Retinal pigment epithelial cell (primary cell): ENCODE data around the gene SIK1.
"Not testable (repeated sequence)": the region's sequence is repeated elsewhere in the genome, so short reads cannot be mapped to it uniquely, and the experiment has no call there.

Experiments used
- DNase-seq: peaks from one replicate; pipeline ENCODE4 v3.0.0-alpha.2; 2010; ENCODE audit warnings: low read depth
- H3K4me3 ChIP-seq: 2 replicates; pipeline ENCODE4 v1.5.1; 2011; ENCODE audit warnings: mild to moderate bottlenecking, low read length, control low read depth, moderate library complexity

Gene SIK1

DNA sequence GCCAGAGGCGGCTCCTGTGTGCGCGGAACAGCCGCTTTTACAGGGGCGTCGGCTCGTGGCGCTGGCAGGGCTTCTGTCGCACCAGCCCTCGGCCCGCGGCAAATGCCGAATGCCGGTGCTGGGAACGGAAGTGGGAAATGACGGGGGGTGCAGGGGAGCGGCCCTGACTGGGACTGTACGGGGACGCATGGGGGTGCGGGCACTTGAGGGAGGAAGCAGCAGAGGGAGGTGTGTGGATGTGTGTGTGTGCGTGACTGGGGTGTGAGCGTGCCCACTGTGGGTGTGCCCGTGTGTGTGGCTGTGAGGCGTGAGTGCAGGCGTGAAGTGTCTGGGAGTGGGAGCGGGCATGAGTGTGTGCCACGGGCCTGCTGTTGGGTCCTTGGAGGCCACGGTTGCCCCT lies 17.6 kb upstream of the SIK1 start:
- not testable (repeated sequence) for DNase-seq, H3K4me3 ChIP-seq

DNA sequence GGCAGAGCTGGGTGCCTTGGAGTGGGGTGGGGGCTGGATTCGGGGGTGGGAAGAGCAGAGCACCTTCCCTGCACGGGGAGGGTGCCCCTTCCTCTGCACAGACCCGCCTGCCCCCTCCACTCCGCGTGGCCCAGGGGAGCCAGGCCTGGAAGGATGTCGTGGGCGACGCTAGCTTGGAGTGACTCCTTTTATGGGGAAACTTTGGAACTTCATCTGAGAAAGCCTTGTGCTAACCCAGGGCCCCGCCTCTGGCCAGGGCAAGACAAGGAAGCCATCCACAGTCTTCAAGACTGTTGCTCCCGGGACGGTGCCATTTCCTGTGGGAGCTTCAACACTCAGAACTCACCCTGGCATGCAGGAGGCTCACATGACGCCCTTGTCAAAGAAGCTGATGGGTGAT lies 15.6 kb upstream of the SIK1 start:
- DNase-seq, H3K4me3 ChIP-seq: not testable (repeated sequence)

DNA sequence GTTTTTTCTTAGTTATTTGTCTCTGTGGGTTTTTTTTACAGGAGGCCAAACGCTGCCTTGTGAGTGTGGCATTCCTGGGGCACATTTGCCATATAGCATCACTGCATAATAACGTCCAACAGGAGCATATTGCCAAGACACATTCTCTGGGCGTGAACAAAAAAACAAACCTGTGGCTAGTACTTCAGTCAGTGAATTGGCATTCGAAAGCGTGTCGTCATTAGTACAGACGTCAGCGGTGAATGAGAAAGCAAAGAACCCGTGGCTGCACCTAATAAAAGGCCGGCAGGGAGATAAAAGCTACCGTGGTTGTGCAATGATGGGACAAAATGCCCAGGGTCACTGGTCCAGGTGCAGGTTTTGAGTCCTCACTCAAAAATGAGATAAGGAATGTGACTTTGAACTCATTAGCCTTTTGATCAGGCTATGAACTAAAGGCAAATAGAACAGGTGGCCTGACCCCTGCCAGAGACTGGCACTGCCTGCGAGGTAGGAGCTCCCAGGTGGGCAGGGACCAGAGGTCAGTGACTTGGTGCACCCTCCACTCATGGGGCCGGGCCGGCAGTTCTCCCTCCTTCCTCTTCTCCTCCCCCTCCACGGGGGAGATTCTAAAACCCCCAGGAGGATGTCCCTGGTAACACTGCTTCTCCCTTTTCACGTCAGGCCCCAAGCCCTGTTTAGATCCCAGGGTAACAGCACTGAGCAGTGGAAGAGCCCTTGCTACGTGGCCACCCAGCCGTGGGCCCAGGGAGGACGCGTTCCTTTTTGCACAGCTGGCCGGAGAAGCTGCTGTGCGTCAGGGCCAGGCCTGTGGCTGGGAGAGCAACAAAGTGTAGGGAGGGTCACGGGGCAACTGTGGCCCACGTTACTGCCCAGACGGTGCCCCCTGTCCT lies 14.2 kb upstream of the SIK1 start:
- not testable (repeated sequence) for H3K4me3 ChIP-seq, DNase-seq

DNA sequence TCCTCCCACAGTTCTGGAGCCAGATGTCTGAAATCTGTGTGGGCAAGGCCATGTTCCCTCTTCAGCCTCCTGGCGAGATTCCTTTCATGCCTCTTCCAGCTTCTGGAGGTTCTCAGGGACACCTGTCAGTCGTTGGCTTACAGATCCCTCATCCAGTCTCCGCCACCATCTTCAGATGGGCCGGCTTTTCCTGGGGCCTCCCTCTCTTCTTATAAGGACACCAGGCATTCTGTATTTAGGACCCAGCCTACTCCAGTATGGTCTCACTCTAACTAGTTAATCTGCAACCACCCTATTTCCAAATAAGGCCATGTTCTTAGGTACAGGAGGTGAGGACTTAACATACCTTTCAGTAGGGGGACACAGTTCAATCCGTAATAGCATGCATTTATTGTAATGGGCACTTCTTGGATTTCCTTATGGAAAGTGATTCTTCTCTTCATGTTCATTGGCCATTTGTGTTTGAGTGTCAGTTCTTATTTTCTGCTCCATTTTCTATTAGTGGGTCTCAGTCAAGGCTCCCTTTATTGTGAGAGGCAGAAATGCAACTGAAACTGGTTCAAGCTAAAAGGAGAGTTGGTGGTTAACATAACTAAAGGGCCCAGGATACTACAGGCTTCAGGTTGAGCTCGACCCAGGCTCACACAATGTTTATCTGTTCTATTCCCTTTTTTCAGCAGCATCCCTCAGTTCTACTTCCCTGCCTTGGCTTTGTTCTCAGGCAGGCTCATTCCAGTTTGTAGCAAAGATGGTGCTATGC lies 12.6 kb upstream of the SIK1 start:
- DNase-seq, H3K4me3 ChIP-seq: not testable (repeated sequence)

DNA sequence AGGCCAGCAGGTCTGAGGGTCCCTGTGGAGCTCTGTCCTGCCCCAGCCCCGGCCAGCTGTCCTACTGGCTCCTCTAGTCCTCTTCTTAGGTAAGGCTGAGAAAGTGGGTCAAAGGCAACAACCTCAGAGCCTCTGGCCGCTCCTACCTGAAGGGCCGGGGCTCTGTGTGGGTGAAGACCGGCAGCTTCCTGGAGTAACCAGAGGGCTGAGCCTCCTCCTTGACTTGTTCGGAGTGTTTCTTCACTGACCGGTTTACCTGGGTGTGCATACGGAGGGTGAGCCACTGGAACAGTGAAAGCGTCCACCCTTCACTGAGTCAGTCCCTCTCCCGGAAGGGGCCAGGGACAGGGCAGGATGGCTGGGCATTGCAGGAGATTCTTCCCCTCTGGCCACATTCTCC lies 9.3 kb upstream of the SIK1 start:
- not testable (repeated sequence) for H3K4me3 ChIP-seq, DNase-seq

DNA sequence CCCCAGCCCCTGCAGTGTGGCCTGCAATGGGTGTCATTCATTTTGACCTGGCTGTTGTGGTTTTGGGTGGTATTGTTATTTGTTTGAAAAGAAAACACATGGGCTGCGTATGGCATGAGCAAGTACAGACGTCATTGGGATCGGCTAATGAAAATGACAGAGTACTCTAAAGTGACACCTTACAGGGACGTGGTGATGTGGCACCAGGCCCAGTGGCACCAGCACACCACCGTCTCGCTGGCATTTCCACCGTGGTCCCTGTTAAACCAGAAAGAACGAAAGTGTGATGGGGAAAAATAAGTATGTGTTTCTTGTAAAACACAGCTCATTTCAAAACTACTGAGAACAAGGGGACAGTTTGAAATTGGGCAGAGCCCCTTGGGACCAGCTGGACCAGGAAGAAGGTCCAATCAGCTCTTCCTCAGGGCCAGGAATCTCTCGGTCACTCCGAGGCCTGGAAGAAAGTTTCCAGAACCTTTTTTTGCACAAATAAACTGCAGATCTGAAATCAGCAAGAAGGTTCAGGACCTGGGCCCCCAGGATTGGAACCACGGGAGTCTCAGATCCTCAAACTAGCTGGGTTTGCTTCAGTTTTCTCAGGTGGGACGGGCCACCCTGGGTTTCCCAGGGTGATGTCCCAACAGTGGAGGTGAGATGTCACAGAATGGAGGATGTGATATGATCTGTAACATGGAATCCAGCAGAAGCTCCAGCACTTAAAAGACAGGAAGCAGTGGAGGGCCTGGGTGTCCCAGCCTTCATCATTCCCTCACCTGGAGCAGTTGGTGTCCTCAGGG lies 6.6 kb upstream of the SIK1 start:
- H3K4me3 ChIP-seq, result not testable (repeated sequence)

DNA sequence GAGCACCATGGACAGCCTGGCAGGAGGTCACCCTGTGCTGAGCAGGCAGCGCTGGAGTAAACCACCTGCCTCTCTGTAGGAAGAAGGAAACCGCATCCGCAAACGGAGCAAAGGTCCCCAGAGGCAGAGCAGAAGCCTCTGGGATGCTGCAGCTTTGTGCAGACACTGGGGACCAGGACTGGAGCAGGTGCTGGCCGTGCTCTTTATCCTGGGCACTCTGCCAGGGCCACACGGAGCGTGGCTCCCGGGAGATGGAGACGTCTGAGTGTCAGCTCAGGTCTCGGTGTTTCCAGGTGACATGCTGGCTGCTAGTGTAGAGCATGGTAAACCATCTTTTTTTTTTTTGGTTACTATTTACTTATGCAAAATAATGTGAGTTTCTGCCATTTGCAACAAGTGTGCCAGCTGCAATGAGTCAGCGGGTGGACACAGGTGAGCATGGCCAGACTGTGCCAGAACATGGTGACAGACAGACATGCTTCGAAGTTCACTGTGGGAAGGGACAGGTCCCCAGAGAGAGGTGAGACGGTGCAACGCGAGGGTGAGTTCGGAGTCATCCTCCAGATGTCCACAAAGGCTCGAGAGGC lies 4.0 kb upstream of the SIK1 start:
- H3K4me3 ChIP-seq, DNase-seq: not testable (repeated sequence)

More for the DNA sequence above, 6.6 kb upstream of the SIK1 start:
- DNase-seq, result not testable (repeated sequence)

DNA sequence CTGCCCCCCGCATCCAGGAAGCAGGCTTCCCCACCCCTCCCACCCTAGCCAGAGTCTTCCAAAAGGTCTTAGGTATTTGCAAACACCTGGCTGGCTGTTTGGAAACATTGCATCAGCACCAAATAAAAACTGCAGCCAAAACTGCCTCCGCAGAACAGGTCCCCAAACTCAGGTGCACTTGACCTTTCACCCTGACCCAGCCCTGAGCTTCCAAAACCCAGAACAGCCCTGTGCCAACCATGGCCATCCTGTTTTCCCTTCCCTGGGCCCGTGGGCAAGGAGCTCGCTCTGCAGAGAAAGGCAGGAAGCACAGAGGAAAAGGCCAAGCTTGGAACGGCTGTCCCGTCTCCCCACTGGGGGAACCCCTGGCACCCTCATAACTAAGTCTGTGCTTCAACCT lies 2.0 kb upstream of the SIK1 start:
- not testable (repeated sequence) for DNase-seq, H3K4me3 ChIP-seq

DNA sequence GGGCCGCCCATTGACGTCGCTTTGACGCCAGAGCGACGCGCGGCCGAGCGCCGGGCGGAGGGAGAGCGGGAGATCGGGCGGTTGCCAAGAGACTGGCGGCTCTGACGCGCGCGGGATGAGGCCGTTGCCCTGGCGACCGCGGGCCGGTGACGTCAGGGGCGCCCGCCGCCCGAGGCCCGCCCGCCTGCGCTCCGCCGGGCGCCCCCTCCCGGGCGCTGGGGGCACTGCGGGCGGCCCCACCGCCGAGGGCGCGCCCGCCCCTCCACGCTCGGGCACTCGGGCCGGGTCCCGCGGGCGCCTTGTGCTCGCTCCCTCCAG lies 270 bp upstream of the SIK1 start:
- DNase-seq, H3K4me3 ChIP-seq: not testable (repeated sequence)

DNA sequence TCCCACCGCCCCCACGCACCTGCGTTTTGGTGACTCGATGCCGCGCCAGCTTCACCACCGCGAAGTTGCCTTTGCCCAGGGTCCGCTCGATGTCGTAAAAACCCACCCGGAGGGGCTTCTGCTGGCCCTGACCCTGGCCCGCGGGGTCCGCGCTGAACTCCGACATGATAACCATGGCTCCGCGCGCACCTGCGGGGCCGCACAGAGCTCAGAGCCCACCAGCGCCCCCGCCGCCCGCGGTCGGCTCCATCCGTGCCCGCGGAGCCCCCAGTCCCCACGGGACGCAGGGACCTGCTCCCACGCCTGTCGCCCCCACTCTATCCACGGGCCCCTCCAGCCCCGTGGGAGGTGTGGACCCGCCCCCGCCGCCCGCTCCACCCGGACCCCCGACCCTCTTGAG lies 927 bp downstream of the SIK1 start:
- not testable (repeated sequence) for DNase-seq, H3K4me3 ChIP-seq

DNA sequence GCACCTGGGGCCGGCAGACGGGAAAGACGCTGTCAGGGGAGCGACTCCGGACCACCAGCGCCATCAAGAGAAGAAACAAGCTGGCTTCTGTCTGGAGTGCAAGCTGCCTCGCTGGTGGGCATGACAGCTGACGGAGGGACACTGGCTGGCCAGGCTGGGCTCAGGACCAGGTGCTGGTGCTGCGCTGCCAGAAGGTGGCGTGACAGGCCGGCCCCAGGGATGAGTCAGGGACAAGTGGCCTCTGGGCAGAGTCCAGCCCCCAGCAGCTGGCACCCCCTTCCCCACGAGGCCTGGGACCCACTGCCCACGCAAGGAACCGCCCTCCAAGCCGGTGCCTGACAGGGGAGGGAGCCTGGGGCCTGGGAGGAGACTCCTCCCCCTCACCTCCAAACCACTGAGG lies 7.5 kb downstream of the SIK1 start:
- not testable (repeated sequence) for H3K4me3 ChIP-seq, DNase-seq

DNA sequence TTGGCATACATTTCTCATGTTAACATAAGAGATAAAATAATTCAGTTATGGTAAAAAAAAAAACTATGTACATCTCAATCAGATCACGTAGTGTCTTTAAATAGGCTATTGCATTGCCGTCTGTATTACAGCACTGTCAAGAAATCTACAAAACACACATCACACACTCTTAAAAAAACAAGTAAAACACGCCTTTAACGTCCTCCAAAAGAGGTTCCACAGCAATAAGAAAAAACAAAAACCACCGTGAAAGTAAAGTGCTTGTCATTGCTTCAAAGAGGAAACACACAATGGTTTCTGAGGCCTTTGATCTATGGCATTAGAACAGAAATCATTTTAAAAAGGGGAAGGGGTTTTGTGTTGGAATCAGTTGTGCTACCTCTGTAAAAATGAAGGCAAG lies 12.4 kb downstream of the SIK1 start:
- not testable (repeated sequence) for DNase-seq, H3K4me3 ChIP-seq

DNA sequence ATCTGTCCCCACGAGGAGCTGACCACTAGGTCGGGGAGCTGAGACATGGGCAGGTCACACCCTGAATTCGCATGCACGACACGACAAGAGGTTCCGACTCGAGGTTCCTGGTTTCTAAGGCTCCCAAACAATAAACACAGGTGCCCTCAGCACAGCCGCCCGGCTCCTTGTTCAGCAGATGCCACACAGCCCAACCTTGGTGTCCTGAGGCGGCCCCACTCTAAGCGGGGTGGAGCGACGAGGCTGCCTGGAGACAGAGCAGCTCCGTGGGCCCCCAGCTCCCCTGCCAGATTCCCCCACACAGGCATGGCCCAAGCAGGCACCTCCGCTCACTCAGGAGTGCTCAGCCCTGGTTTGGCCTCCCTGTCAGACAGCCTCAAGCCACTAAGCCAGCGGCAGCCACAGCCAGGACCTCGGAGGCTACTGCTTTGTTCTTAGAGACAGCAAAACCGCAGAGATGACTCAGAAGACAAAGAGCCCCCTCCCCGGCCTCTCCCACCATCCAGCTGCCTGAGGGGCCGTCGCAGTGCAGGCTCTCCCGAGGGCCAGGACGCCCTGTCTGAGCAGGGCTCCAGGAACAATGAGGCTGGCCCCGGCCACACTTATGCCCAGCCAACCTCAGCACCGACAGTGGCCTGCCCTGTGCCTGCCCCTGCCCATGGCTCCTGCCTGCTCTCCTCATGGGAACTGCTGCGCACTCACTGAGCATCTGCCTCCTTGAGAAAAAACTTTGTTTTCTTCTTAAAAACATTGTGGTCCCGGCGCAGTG lies 14.7 kb downstream of the SIK1 start:
- not testable (repeated sequence) for H3K4me3 ChIP-seq
- DNase-seq, result peak; percentile 3

DNA sequence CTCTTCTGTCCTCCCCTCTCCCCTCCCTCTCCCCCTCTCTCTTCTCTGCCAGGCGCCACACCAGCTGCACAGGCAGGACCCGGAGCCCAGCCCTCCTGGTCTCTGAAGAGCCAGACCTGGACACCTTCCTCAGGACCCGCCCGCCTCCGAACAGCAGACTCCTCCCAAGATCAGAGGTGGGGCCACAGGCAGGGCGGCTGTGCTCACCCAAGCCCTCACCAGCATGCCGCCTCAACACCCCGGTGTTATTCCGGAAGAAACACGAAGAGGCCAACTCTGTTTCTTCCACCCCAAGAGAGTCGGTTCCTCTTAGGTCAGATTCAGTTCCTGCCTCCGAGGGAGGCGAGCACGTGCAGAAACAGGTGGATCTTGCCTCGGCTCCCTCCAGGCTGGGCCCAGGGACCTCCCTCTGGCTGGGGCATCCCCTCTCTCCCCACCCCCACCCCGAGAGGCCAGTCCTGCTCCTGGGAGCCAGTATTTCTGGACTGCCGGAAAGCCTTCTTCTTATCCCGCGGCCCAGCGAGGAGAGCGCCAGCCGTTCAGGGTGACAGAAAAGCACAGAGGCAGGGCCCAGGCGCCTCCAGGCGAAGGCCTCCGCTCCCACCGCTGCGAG lies 16.4 kb downstream of the SIK1 start:
- H3K4me3 ChIP-seq, DNase-seq: not testable (repeated sequence)

DNA sequence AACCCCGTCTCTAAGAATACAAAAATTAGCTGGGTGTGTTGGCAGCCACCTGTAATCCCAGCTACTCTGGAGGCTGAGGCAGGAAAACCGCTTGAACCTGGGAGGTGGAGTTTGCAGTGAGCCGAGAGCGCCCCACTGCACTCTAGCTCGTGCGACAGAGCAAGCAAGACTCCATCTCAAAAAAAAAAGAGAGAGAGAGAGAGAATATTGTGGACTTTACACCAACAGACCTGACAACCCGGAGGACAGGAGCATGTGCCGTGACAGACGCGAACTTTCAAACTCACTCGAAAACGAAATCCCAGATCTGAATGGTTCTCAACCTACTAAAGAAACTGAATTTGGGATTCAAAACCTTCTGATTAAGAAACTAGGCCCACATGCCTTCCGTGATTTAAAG lies 19.8 kb downstream of the SIK1 start:
- not testable (repeated sequence) for H3K4me3 ChIP-seq

DNA sequence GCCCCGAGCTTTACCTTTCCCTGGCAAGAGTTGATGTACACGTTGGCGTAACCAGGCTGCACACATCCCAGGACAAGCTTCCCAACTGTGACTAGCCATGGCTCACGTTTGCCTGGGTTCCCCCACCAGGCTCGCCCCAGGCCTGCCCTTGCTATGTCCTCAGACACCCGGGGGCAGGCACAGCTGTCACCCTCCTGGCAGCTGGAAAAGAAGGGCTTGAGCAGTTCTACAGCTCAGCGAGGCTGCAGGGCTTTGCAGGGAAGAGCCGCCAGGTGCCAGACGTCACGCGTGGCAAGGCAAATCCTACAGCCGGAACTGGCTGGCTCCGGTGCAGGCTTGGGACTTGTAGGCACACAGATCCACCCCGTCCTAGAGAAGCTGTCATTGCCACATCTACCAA lies 22.5 kb downstream of the SIK1 start:
- H3K4me3 ChIP-seq, DNase-seq: not testable (repeated sequence)

More for the DNA sequence above, 19.8 kb downstream of the SIK1 start:
- not testable (repeated sequence) for DNase-seq

DNA sequence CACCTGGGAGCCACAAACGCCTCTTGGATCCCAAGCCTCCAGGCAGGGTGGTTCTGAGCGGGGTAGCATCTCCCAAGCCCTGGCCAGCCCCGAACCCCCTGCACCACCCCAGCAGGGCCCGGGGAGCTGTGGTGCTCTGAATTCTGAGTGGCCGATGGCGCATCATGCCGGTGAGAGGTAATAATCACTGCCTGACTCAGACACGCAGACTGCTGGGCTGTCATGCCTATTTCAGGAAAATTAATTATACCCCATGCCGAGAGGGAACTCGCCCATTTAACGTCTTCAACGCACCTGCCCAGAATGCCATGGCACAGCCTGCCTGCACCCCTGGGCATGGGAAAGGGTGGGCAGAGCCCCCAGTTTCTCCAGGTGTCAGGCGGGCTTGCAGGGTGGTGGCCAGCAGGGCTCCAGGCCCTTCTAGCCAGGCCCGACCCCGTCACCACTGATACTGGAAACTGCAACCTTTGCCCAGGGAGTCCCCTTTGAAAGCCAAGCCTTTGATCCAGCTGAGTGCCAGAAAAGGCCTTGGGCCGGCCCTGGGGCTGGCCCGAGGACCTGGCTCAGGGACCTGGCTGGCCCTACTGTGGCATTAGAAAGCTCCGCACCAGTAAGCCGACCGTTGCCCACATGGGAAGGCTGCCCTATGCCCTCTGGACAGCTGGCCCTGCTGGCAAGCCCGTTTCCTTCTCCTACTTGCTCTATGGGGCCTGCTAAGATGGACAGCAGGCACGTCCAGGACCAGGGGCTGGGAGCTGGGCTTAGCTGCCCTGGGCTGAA lies 23.1 kb downstream of the SIK1 start:
- H3K4me3 ChIP-seq, DNase-seq: not testable (repeated sequence)

DNA sequence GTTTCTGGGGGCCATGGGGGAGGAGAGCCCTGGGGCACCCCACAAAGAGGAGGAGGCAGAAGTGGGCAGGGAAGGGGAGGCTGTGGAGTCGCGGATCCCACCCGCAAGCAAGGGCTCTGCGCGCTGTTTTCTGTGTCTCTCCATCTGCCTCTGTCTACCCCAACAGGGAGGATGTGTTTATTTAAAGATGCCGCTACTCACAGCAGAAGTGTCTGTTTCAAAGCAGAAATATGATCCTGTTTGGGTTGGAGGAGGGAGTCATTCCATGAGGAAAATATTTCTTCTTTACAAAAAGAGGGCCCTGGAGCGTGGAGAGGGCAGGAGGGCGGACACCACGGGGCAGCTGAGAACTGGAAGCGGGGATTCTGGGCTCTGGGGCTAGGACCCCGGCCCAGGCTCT lies 25.8 kb downstream of the SIK1 start:
- H3K4me3 ChIP-seq, DNase-seq: not testable (repeated sequence)
